Spinal cord (tissue), 10 donors: ENCODE data around the gene FBF1. TPM values are rescaled to one million over a fixed set of nuclear protein-coding genes. Genes with fewer than 3 reads are reported as not detected.
"Not testable (repeated sequence)": the region's sequence is repeated elsewhere in the genome, so short reads cannot be mapped to it uniquely, and the experiment has no call there.

ENCODE experiments used
- DNase-seq, 6 donors: peaks; one replicate each; pipeline versions ENCODE4 v3.0.0 to v3.0.0-alpha.2; 2013 to 2015; ENCODE audit warnings: low spot score in 6 of 6, low read depth in 4 of 6
- H3K27ac ChIP-seq: one replicate; pipeline ENCODE4 v1.5.1; 2013; ENCODE audit warnings: low read depth, low read length, control low read depth
- H3K27me3 ChIP-seq: one replicate; pipeline ENCODE4 v1.6.1; 2013; ENCODE audit warnings: low read length; ENCODE audit not compliant: control insufficient read depth, insufficient read depth
- H3K36me3 ChIP-seq: one replicate; pipeline ENCODE4 v1.6.1; 2013; ENCODE audit warnings: low read length; ENCODE audit not compliant: control insufficient read depth, insufficient read depth
- H3K4me1 ChIP-seq: one replicate; pipeline ENCODE4 v1.6.1; 2013; ENCODE audit warnings: low read length; ENCODE audit not compliant: control insufficient read depth, insufficient read depth
- H3K4me3 ChIP-seq: one replicate; pipeline ENCODE4 v1.5.1; 2013; ENCODE audit warnings: low read depth, low read length, control low read depth
- H3K9me3 ChIP-seq: one replicate; pipeline ENCODE4 v1.6.1; 2013; ENCODE audit warnings: low read length; ENCODE audit not compliant: control insufficient read depth, insufficient read depth
- WGBS: methylation state at CpG from one replicate; pipeline ENCODE4 v1.1.5; 2013; ENCODE audit warnings: missing lambda C conversion rate; ENCODE audit not compliant: insufficient coverage; 5-methylcytosine and 5-hydroxymethylcytosine counted together
- polyA plus RNA-seq, 2 donors: library from polyadenylated mRNA; unstranded; fragments of 120-200 nt; gene quantifications; one replicate each; pipeline ENCODE4 v1.2.1, GENCODE V29; 2013; ENCODE audit not compliant: insufficient read length in 2 of 2
- total RNA-seq, 2 donors: library from RNA; depleted of rRNA in 1 of 2; stranded (reverse); fragments of 120-200 nt in 1 of 2; fragments of >200 nt in 1 of 2; gene quantifications; one replicate each; pipeline versions ENCODE4 v1.2.3 to v1.2.4, GENCODE V29; 2013 to 2014
- donor health status: healthy.

FBF1 gene
- total and polyA plus RNA-seq, 4 donors = 10.1 to 24.1 (median 18.3) TPM

DNA sequence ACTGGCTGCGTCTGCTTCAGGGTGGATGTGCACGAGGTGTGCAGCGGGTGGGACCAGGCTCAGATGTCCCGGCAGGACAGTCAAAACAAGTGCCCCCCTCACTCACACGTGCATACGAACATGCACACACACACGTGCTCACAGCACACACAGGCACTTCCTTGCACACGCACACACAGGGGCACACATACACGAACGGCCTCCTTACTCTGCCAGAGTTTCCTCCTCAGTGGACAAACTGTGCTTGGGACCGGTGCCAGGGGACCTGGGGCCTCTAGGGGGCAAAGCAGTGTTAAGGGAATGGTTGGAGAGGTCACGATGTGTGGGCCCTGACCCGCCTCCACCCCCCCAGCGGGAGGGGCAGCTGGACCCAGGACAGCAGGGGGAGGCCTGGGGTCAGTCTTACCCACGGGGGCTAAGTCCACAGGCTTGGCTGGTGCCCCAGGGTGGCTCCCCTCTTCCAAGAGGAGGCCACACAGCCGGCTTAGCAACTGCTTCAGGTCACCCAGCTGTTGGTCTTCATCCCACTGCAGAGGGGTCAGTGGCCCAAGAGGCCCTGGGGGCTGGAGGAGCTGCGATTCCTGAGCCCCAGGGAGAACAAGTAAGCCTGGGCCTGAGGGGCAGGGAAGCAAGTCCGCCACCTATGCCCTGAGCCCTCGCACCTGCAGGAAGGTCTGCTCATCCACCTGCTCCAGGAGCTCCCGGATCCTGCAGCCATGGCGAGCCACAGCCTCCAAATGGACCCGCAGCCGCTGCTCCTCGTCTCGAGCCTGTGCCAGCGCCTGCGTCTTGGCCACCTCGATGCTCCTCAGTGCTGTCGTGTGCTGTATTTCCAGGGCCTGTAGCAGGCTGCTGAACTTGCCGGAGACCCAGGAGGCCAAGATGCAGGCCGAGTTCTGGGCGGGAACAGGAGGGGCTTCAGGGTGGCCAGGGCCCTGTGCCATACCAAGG lies 49.0 kb downstream of the FBF1 start:
- H3K27me3 ChIP-seq = no peaks in the 10 kb centered on the region
- no peak overlapping the region for H3K4me3 ChIP-seq
- peaks cover 59% of the 10 kb centered on the region for H3K36me3 ChIP-seq
- H3K27ac ChIP-seq = no peak overlapping the region
- H3K9me3 ChIP-seq = no peaks in the 10 kb centered on the region
- DNase-seq = no peak
- 84% methylated on average over 24 of the region's 32 CpGs for WGBS
- peaks cover 41% of the 10 kb centered on the region for H3K4me1 ChIP-seq

DNA sequence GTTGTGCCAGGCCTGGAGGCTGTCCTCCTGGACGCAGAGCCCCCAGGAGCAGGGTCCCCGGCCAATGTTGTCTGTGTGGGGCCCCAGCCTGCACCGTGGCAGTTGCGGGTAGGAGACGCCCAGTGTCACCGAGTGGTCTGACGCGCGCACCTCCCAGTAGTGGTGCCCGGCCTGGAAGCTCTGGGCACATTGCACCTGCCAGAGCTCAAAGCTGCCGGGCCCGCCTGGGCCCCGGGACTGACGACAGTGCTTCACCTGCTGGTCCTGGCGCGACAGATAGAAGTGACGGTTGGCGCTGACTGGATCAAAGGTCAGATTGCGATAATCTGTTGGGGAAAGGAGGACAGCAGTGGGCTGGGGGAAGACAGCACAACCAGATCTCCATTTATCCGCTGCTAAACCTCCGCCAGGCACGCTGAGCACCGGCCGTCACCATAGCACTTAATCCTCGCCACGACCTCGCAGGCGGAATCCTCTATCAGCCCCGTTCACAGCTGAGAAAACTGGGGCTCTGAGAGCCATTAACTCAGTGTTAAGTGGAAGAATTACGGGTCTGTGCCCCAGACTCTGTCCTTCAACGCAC lies 49.7 kb downstream of the FBF1 start:
- Histone ChIP-seq H3K4me1 (peaks cover 40% of the 10 kb centered on the region), H3K27ac (no peak overlapping the region), H3K4me3 (no peak overlapping the region), H3K9me3 (no peaks in the 10 kb centered on the region), H3K27me3 (no peaks in the 10 kb centered on the region), H3K36me3 (peaks cover 59% of the 10 kb centered on the region)
- WGBS = 90% methylated on average over 31 of the region's 31 CpGs
- DNase-seq = no peak

DNA sequence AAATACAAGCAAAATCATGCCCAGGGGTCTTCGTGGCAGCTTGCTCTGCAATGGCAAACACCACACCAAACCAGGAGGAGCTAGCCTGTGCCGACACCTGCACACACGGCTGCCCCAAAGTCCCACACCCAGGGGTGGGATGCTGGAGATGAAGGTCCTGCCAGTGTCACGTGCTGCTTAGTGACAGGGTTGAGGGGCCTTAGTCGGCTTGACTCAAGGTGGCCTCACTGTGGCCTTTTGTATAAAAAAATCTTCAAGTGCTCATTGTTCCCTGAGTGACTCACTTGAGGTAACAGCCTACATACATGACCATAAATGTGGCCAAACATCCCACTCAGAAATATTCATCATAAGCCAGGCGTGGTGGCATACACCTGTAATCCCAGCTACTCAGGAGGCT lies 51.4 kb downstream of the FBF1 start:
- 51% methylated on average over 2 of the region's 6 CpGs for WGBS
- DNase-seq = no peak
- H3K4me3 ChIP-seq = no peak overlapping the region

DNA sequence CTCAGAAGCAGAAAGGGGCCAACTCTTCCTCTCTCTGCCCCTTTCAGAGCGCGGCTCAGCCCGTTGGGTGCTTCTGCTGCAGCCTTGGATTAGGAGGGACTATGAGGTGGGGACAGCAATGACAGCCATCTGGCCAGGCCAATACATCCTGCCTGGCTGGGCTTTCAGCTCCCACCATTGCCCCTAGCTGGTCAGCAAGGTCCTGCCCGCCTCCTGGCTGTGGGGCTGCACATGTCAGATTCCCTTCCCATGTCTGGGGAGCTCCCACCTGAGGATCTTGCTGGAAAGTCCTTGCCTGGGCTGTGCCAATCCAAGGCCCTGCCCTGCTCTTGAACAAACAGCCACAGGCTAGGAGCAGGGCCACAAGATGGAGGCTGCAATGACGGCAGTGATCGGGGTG lies 52.4 kb downstream of the FBF1 start:
- Histone ChIP-seq H3K4me3 (no peak overlapping the region), H3K9me3 (no peaks in the 10 kb centered on the region), H3K36me3 (peaks cover 44% of the 10 kb centered on the region), H3K27ac (no peak overlapping the region), H3K4me1 (peaks cover 15% of the 10 kb centered on the region), H3K27me3 (no peaks in the 10 kb centered on the region)
- 100% methylated on average over 1 of the region's 6 CpGs for WGBS
- no peak for DNase-seq

More for the DNA sequence above, 51.4 kb downstream of the FBF1 start:
- no peaks in the 10 kb centered on the region for H3K9me3 ChIP-seq
- no peak overlapping the region for H3K27ac ChIP-seq
- peaks cover 23% of the 10 kb centered on the region for H3K4me1 ChIP-seq
- peaks cover 51% of the 10 kb centered on the region for H3K36me3 ChIP-seq
- no peaks in the 10 kb centered on the region for H3K27me3 ChIP-seq

DNA sequence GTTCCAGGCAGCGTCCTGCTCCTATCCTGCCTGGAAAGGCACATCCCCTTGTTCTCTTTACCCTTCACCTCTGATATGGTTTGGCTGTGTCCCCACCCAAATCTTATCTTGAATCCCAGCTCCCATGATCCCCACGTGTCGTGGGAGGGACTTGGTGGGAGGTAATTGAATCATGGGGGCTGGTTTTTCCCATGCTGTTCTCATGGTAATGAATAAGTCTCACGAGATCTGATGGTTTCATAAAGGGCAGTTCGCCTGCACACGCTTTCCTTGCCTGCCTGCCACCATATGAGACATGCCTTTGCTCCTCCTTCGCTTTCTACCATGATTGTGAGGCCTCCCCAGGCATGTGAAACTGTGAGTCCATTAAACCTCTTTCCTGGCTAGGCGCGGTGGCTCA lies 55.0 kb downstream of the FBF1 start:
- not testable (repeated sequence) for DNase-seq, H3K4me3 ChIP-seq, H3K4me1 ChIP-seq, H3K27me3 ChIP-seq, H3K9me3 ChIP-seq, H3K27ac ChIP-seq
- 86% methylated on average over 4 of the region's 9 CpGs for WGBS
- peaks cover 19% of the 10 kb centered on the region for H3K36me3 ChIP-seq

DNA sequence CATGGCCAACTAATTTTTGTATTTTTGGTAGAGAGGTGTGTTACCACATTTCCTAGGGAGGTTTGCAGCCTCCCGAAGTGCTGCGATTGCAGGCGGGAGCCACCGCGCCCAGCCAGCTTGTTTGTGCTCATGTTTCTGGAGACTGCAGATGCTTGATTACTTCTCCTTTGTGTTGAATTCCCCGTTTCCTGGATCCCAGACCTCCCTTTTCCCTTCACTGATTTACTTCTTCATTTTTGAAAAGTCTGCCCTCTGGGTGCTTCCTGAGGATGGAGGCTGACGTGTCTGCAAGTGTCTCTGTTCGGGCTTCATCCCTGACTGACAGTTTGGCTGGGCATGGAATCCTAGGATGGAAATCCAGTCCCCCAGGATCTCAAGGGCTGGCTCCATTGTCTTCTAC lies 55.4 kb downstream of the FBF1 start:
- peaks cover 14% of the 10 kb centered on the region for H3K36me3 ChIP-seq
- DNase-seq = no peak
- WGBS = 78% methylated on average over 2 of the region's 8 CpGs

DNA sequence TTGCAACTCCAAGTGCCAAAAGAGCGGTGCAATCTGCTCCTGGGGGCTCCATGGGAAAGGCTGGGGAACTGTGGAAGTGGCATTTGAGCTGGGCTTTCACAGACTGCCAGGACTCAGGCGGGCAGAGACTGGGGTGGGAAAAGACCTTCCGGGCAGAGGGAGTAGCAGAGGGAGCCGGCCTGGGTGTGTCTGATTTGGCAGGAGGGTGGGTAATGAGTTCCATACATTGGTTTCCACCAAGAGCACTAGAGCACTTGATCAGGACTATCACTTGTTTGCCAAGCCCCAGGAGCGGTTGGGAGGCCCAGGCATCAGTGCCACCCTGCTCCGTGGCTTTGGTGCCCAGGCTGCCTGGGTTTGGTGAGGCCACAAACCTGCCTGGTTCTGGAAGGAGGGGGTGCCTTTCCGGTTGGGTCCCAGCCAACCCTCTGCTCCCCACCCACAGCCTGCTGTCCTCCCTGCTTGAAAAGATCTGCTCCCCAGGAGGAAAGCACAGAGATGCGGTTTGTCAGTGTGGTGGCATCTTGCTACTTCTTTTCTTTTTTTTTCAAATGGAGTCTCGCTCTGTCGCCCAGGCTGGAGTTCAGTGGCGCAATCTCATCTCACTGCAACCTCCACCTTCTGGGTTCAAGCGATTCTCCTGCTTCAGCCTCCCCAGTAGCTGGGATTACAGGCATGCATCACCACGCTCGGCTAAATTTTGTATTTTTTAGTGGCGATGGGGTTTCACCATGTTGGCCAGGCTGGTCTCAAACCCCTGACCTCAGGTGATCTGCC lies 59.0 kb downstream of the FBF1 start:
- Histone ChIP-seq H3K4me3 (no peak overlapping the region), H3K36me3 (peaks cover under 1% of the 10 kb centered on the region), H3K9me3 (no peaks in the 10 kb centered on the region), H3K27me3 (peaks cover 11% of the 10 kb centered on the region), H3K4me1 (peaks cover 14% of the 10 kb centered on the region), H3K27ac (no peak overlapping the region)
- DNase-seq = no peak
- WGBS = 83% methylated on average over 10 of the region's 15 CpGs

More for the DNA sequence above, 55.4 kb downstream of the FBF1 start:
- H3K27ac ChIP-seq = no peak overlapping the region
- H3K9me3 ChIP-seq = no peaks in the 10 kb centered on the region
- H3K27me3 ChIP-seq = no peaks in the 10 kb centered on the region
- no peaks in the 10 kb centered on the region for H3K4me1 ChIP-seq
- no peak overlapping the region for H3K4me3 ChIP-seq

DNA sequence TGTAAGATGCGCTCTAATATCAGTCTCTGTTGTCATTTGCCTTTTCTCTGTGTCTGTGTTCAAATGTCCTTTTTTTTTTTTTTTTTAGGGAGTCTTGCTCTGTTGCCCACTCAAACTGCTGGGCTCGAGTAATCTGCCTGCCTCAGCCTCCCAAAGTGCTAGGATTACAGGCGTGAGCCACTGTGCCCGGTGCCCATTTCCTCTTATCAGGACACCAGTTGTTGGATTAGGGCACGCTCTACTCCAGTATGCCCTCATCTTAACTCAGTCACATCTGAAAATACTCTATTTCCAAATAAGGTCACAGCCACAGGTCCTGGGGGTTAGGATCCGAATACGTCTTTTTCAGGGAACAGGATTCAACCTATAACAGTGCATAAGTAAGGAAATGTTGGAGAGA lies 60.6 kb downstream of the FBF1 start:
- Histone ChIP-seq H3K27ac (no peak overlapping the region), H3K36me3 (peaks cover 16% of the 10 kb centered on the region), H3K9me3 (no peaks in the 10 kb centered on the region), H3K4me3 (no peak overlapping the region), H3K27me3 (peaks cover 11% of the 10 kb centered on the region), H3K4me1 (peaks cover 30% of the 10 kb centered on the region)
- DNase-seq = no peak
- 84% methylated on average over 6 of the region's 7 CpGs for WGBS

DNA sequence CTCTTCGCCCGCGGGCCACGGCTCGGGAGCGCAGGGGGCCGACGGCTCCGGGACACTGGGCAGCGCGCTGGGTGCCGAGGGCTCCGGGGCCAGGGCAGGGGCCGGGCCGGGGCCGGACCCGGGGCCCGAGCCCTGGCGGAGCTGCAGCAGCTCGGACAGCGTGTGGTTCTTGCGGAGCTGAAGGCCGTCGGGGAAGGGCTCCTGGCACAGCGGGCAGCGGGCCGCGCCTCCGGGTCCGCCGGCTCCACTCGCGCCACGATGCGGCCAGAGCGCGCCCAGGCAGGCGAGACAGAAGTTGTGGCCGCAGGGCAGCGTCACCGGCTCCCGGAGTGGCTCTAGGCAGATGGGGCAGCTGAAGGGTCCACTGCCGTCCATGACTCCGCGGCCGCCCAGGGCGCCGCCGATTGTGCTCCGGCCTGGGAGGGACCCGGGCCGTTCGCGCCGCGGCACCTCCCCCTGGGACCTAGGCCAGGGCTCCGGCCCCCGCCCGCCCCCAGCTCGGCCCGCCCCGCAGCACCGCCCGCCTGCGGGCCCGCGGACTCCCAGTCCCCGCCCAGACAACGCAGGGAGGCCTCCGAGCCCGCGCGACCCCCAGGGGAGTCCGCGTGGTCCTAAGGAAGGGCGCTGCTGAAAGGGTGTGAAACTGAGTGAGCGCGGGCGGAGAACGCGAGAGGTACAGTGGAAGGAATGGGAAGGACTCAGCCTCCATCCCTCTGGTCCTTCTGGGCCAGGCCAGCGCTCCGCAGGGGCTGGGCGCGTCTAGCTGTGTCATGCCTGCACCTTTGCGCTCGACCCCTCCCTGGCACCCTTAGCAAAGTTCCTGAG lies 62.5 kb downstream of the FBF1 start, which contains the start of gene TRIM47:
Gene TRIM47, minus strand, starts transcription at position 408 of the 825 bp plus-strand sequence. Its CDS starts 33 bp downstream, at position 375.
- no peaks in the 10 kb centered on the region for H3K9me3 ChIP-seq
- peak in 2 of 6 donors; percentile 68 to 84 for DNase-seq
- H3K36me3 ChIP-seq = peaks cover 35% of the 10 kb centered on the region
- WGBS = 2% methylated on average over 87 of the region's 87 CpGs
- peak within 1 kb of the TSS; percentile 90 for H3K27ac ChIP-seq
- H3K27me3 ChIP-seq = peaks cover 11% of the 10 kb centered on the region
- H3K4me3 ChIP-seq = peak within 1 kb of the TSS; percentile 68
- peaks cover 44% of the 10 kb centered on the region for H3K4me1 ChIP-seq
